HepG2 (cell line): ENCODE measurements around the gene ENDOD1. TPM values are rescaled to one million over a fixed set of nuclear protein-coding genes. Genes with fewer than 3 reads are reported as not detected.
A peak's percentile ranks its signal among the peaks of the same experiment; 100 is the strongest.

Experiments used
- ELK4 ChIP-seq: sonication (generic); formaldehyde crosslinking; IDR thresholded peaks from 2 replicates; pipeline ENCODE4 v1.9.0; 2021; ENCODE audit warnings: missing genetic modification reagents, borderline replicate concordance
- HNF1A ChIP-seq, 2 experiments: sonication (generic) in 1 of 2; formaldehyde crosslinking in 1 of 2; IDR thresholded peaks; 2 replicates each; pipeline versions ENCODE4 v1.4.0 to v1.6.1; 2016 to 2020; ENCODE audit warnings: borderline replicate concordance in 1 of 2, low read depth in 1 of 2, mild to moderate bottlenecking in 1 of 2, missing genetic modification reagents in 1 of 2
- KLF16 ChIP-seq, 2 experiments: sonication (generic) in 1 of 2; formaldehyde crosslinking in 1 of 2; IDR thresholded peaks; 2 replicates each; pipeline versions ENCODE4 v1.6.1 to v1.8.0; 2016 to 2023; ENCODE audit warnings: missing genetic modification reagents in 2 of 2, missing compliant biosample characterization in 1 of 2
- KMT2A ChIP-seq: sonication (generic); formaldehyde crosslinking; IDR thresholded peaks from 2 replicates; pipeline ENCODE4 v1.4.0; 2020; ENCODE audit warnings: missing genetic modification reagents
- MYPOP ChIP-seq: sonication (generic); formaldehyde crosslinking; IDR thresholded peaks from 2 replicates; pipeline ENCODE4 v1.8.1; 2023; ENCODE audit warnings: mild to moderate bottlenecking, moderate library complexity, missing genetic modification reagents
- SMAD9 ChIP-seq: sonication (generic); formaldehyde crosslinking; IDR thresholded peaks from 2 replicates; pipeline ENCODE4 v1.5.1; 2020; ENCODE audit warnings: mild to moderate bottlenecking, missing genetic modification reagents
- TRAFD1 ChIP-seq: sonication (generic); formaldehyde crosslinking; IDR thresholded peaks from 2 replicates; pipeline ENCODE4 v1.5.1; 2020; ENCODE audit warnings: missing genetic modification reagents, mild to moderate bottlenecking, borderline replicate concordance
- YY1 ChIP-seq: IDR thresholded peaks from 2 replicates; pipeline ENCODE4 v1.6.1; 2011; ENCODE audit warnings: low read length, low read depth, moderate library complexity, mild to moderate bottlenecking; ENCODE audit not compliant: insufficient read depth, insufficient replicate concordance
- ZBTB25 ChIP-seq: IDR thresholded peaks from 2 replicates; pipeline ENCODE4 v1.6.1; 2018; ENCODE audit warnings: missing genetic modification reagents
- ZNF282 ChIP-seq: fragments of 450-650 bp; IDR thresholded peaks from 2 replicates; pipeline ENCODE4 v1.6.1; 2018; ENCODE audit not compliant: partially characterized antibody
- ZNF432 ChIP-seq: sonication (generic); formaldehyde crosslinking; IDR thresholded peaks from 2 replicates; pipeline ENCODE4 v1.5.0; 2020; ENCODE audit warnings: missing genetic modification reagents, mild to moderate bottlenecking, borderline replicate concordance
- ZNF484 ChIP-seq: sonication (generic); formaldehyde crosslinking; IDR thresholded peaks from 2 replicates; pipeline ENCODE4 v1.5.1; 2020; ENCODE audit warnings: mild to moderate bottlenecking, low read depth, missing genetic modification reagents, borderline replicate concordance
- ZNF749 ChIP-seq: sonication (generic); formaldehyde crosslinking; IDR thresholded peaks from 2 replicates; pipeline ENCODE4 v1.8.0; 2022; ENCODE audit warnings: mild to moderate bottlenecking, missing genetic modification reagents, moderate library complexity, borderline replicate concordance
- ZNF83 ChIP-seq: sonication (generic); formaldehyde crosslinking; IDR thresholded peaks from 2 replicates; pipeline ENCODE4 v1.4.0; 2020; ENCODE audit warnings: missing genetic modification reagents, mild to moderate bottlenecking, borderline replicate concordance
- ZSCAN25 ChIP-seq: sonication (generic); formaldehyde crosslinking; IDR thresholded peaks from 2 replicates; pipeline ENCODE4 v1.8.0; 2022; ENCODE audit warnings: mild to moderate bottlenecking, missing genetic modification reagents
- polyA plus RNA-seq, 8 experiments: library from polyadenylated mRNA; depleted of rRNA in 3 of 8; stranded (reverse) in 7 of 8; unstranded in 1 of 8; fragments of >200 nt; fragmentation: Illumina TruSeq in 4 of 8; extraction: Trizol in 4 of 8; gene quantifications; 2 replicates each; pipeline versions ENCODE4 v1.2.1 to v1.2.3, GENCODE V29; 2011 to 2016; ENCODE audit warnings: low read depth in 4 of 8, missing spikeins in 1 of 8, mixed read lengths in 1 of 8; ENCODE audit not compliant: insufficient read depth in 1 of 8
- total RNA-seq, 5 experiments: library from RNA; depleted of rRNA; stranded (reverse); fragments of >200 nt; fragmentation: Illumina TruSeq; extraction: Trizol; gene quantifications; 2 replicates each; pipeline ENCODE4 v1.2.3, GENCODE V29; 2016; ENCODE audit warnings: low read depth in 1 of 5

Gene ENDOD1
- total and polyA plus RNA-seq, 2 of the 13 experiments (the other 11 are each of a cell fraction or from before 2014, with no cell fraction given) = 2.0 to 6.8 TPM

- TF ChIP-seq HNF1A (IDR thresholded peaks at IDR 0.05; ENCODE audit: low read depth) (no peak), HNF1A (CRISPR knock-in tag; IDR thresholded peaks at IDR 0.05; ENCODE audit: borderline replicate concordance) (peak; percentile 34; the same call in 1 of the 2 replicates), ZBTB25 (CRISPR knock-in tag) (no peak; the same call in 1 of the 2 replicates), MYPOP (CRISPR knock-in tag) (peak; percentile 95), ZNF282 (no peak), ZSCAN25 (CRISPR knock-in tag) (no peak), ZNF749 (no peak; the same call in none of the 2 replicates), KLF16 (CRISPR knock-in tag; IDR thresholded peaks at IDR 0.05) (peak in 1 of 2 experiments; percentile 28; a peak in 2 of 4 replicates), KMT2A (CRISPR knock-in tag) (no peak; the same call in 1 of the 2 replicates), TRAFD1 (CRISPR knock-in tag) (no peak), ZNF83 (CRISPR knock-in tag) (no peak), ELK4 (CRISPR knock-in tag) (no peak), ZNF484 (CRISPR knock-in tag) (no peak), YY1 (peak; percentile 90), ZNF432 (CRISPR knock-in tag) (no peak), SMAD9 (CRISPR knock-in tag) (no peak)
Measured at GRCh38 chr11:95067039-95067840, 22.4 kb upstream of the ENDOD1 start (continued).
